H1 (cell line): ENCODE measurements around the gene MUC5B. TPM values are rescaled to one million over a fixed set of nuclear protein-coding genes. Genes with fewer than 3 reads are reported as not detected.

Experiments used
- BCL11A ChIP-seq, 2 experiments: IDR thresholded peaks; one replicate each; pipeline ENCODE4 v1.6.1; 2011; ENCODE audit warnings: low read depth in 2 of 2, low read length in 2 of 2, mild to moderate bottlenecking in 2 of 2
- KDM1A ChIP-seq: fragments of 200-600, 300-600 bp; sonication (generic); IDR thresholded peaks from 2 replicates; pipeline ENCODE4 v1.7.1; 2016; ENCODE audit warnings: mild to moderate bottlenecking, low read length, borderline replicate concordance
- POU5F1 ChIP-seq: IDR thresholded peaks from 2 replicates; pipeline ENCODE4 v1.6.1; 2011; ENCODE audit warnings: low read depth, mild to moderate bottlenecking, low read length, moderate library complexity
- RBBP5 ChIP-seq: IDR thresholded peaks from 2 replicates; pipeline ENCODE4 v1.7.1; 2012; ENCODE audit warnings: low read depth, mild to moderate bottlenecking, inconsistent platforms, low read length, moderate library complexity, borderline replicate concordance
- SP1 ChIP-seq: IDR thresholded peaks from 2 replicates; pipeline ENCODE4 v1.6.1; 2011; ENCODE audit warnings: low read depth, low read length
- ZNF274 ChIP-seq: IDR thresholded peaks from 2 replicates; pipeline ENCODE4 v1.7.0; 2012; ENCODE audit warnings: low read length, borderline replicate concordance; ENCODE audit errors: extremely low read depth
- polyA plus RNA-seq, 7 experiments: library from polyadenylated mRNA; depleted of rRNA in 3 of 7; stranded (reverse) in 5 of 7; unstranded in 2 of 7; fragments of >200 nt in 5 of 7; fragments of 200-250 nt in 2 of 7; gene quantifications; 1 replicate in 5 of 7; 2 replicates in 1 of 7; 4 replicates in 1 of 7; pipeline versions ENCODE4 v1.2.1 to v1.2.3, GENCODE V29; 2011 to 2013; ENCODE audit warnings: missing spikeins in 2 of 7, mixed read lengths in 2 of 7
- total RNA-seq: library from RNA; stranded (reverse); fragmentation: NEBNext Ultra II Directional; extraction: Animal tissue kit (Norgen Biotek cat#: 25700); gene quantifications from 2 replicates; pipeline ENCODE4 v1.2.1, GENCODE V29; 2021
- TF ChIP-seq, protein P1 (sequence below): fragments of 300-600 bp; sonication (generic); IDR thresholded peaks from 2 replicates; pipeline ENCODE4 v1.7.1; 2012; ENCODE audit warnings: low read length, moderate library complexity, mild to moderate bottlenecking, inconsistent platforms; ENCODE audit not compliant: insufficient replicate concordance

The MUC5B gene
- total and polyA plus RNA-seq, 2 of the 8 experiments (the other 6 are each of a cell fraction or from before 2014, with no cell fraction given), result 0.02 to 0.03 TPM

DNA sequence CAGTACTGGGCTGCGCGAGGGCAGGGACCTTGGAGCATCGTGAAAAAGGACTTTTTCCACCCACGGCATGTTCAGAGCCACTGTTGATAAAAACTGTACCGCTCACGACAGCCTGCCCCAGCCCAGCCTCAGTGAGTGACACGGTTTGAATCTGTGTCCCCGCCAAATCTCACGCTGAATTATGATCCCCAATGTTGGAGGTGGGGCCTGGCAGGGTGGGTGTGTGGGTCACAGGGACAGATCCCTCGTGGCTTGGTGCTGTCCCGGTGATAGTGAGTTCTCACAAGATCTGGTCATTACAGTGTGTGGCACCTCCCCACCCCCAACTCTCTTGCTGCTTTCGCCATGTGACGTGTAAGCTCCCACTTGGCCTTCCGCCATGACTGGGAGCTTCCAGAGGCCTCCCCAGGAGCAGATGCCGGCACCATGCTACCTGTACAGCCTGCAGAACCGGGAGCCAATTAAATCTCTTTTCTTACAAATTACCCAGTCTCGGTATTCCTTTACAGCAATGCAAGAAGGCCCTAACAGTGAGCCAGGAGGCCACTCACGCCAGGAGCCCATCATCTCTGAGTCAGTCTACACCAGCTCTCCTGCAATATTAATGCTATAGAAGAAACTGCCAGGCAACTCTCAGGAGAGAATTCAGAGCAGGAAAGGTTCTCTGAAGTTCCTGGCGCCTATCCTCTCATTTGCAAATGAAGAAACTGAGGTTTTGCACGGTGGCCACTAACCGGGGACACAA is 85.3 kb downstream of the MUC5B start (continued):
- TF ChIP-seq, protein P1, sequence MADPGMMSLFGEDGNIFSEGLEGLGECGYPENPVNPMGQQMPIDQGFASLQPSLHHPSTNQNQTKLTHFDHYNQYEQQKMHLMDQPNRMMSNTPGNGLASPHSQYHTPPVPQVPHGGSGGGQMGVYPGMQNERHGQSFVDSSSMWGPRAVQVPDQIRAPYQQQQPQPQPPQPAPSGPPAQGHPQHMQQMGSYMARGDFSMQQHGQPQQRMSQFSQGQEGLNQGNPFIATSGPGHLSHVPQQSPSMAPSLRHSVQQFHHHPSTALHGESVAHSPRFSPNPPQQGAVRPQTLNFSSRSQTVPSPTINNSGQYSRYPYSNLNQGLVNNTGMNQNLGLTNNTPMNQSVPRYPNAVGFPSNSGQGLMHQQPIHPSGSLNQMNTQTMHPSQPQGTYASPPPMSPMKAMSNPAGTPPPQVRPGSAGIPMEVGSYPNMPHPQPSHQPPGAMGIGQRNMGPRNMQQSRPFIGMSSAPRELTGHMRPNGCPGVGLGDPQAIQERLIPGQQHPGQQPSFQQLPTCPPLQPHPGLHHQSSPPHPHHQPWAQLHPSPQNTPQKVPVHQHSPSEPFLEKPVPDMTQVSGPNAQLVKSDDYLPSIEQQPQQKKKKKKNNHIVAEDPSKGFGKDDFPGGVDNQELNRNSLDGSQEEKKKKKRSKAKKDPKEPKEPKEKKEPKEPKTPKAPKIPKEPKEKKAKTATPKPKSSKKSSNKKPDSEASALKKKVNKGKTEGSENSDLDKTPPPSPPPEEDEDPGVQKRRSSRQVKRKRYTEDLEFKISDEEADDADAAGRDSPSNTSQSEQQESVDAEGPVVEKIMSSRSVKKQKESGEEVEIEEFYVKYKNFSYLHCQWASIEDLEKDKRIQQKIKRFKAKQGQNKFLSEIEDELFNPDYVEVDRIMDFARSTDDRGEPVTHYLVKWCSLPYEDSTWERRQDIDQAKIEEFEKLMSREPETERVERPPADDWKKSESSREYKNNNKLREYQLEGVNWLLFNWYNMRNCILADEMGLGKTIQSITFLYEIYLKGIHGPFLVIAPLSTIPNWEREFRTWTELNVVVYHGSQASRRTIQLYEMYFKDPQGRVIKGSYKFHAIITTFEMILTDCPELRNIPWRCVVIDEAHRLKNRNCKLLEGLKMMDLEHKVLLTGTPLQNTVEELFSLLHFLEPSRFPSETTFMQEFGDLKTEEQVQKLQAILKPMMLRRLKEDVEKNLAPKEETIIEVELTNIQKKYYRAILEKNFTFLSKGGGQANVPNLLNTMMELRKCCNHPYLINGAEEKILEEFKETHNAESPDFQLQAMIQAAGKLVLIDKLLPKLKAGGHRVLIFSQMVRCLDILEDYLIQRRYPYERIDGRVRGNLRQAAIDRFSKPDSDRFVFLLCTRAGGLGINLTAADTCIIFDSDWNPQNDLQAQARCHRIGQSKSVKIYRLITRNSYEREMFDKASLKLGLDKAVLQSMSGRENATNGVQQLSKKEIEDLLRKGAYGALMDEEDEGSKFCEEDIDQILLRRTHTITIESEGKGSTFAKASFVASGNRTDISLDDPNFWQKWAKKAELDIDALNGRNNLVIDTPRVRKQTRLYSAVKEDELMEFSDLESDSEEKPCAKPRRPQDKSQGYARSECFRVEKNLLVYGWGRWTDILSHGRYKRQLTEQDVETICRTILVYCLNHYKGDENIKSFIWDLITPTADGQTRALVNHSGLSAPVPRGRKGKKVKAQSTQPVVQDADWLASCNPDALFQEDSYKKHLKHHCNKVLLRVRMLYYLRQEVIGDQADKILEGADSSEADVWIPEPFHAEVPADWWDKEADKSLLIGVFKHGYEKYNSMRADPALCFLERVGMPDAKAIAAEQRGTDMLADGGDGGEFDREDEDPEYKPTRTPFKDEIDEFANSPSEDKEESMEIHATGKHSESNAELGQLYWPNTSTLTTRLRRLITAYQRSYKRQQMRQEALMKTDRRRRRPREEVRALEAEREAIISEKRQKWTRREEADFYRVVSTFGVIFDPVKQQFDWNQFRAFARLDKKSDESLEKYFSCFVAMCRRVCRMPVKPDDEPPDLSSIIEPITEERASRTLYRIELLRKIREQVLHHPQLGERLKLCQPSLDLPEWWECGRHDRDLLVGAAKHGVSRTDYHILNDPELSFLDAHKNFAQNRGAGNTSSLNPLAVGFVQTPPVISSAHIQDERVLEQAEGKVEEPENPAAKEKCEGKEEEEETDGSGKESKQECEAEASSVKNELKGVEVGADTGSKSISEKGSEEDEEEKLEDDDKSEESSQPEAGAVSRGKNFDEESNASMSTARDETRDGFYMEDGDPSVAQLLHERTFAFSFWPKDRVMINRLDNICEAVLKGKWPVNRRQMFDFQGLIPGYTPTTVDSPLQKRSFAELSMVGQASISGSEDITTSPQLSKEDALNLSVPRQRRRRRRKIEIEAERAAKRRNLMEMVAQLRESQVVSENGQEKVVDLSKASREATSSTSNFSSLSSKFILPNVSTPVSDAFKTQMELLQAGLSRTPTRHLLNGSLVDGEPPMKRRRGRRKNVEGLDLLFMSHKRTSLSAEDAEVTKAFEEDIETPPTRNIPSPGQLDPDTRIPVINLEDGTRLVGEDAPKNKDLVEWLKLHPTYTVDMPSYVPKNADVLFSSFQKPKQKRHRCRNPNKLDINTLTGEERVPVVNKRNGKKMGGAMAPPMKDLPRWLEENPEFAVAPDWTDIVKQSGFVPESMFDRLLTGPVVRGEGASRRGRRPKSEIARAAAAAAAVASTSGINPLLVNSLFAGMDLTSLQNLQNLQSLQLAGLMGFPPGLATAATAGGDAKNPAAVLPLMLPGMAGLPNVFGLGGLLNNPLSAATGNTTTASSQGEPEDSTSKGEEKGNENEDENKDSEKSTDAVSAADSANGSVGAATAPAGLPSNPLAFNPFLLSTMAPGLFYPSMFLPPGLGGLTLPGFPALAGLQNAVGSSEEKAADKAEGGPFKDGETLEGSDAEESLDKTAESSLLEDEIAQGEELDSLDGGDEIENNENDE, result no peak
- TF ChIP-seq BCL11A (IDR thresholded peaks at IDR 0.05; ENCODE audit: low read depth in 2 of 2, low read length in 2 of 2) (no peak), KDM1A (no peak), SP1 (no peak), RBBP5 (no peak), POU5F1 (no peak), ZNF274 (no peak)
